ENCODE results near the gene P2RY13. TPM values are rescaled to one million over a fixed set of nuclear protein-coding genes. Genes with fewer than 3 reads are reported as not detected.

The P2RY13 gene
- total RNA-seq (2022; extraction: Qiagen RNA extraction): not detected in 5 replicates

GRCh38 chr3:151329363-151329762 lies at the start of gene P2RY13:
P2RY13 (minus strand) TSS chr3:151329549; CDS start chr3:151329528, 21 bp downstream.

GRCh38 chr3:151316267-151316991 lies 12.9 kb downstream of the P2RY13 start, which contains the start of gene GPR87:
GPR87 (minus strand) TSS chr3:151316820; CDS start chr3:151300100, 16,720 bp downstream.

GRCh38 chr3:151278230-151278629 lies 51.1 kb downstream of the P2RY13 start, which contains the start of gene P2RY14:
P2RY14 (minus strand) TSS chr3:151278542; CDS start chr3:151214316, 64,226 bp downstream.

Other genes with a start within 250 kb of the P2RY13 start
- 0.31 to 0.45 TPM (median 0.37 TPM) in 5 replicates for gene MED12L, start 243.9 kb downstream of the P2RY13 start, total RNA-seq (2022; extraction: Qiagen RNA extraction)
- not detected in 5 replicates for gene GPR171, start 126.3 kb downstream of the P2RY13 start, total RNA-seq (2022; extraction: Qiagen RNA extraction)
- gene P2RY14, start 51.0 kb downstream of the P2RY13 start, total RNA-seq (2022; extraction: Qiagen RNA extraction): not detected in 5 replicates
- 2.3 to 2.7 TPM (median 2.6 TPM) in 5 replicates for gene GPR87, start 12.7 kb downstream of the P2RY13 start, total RNA-seq (2022; extraction: Qiagen RNA extraction)
- not detected in 5 replicates for gene P2RY12, start 55.2 kb upstream of the P2RY13 start, total RNA-seq (2022; extraction: Qiagen RNA extraction)
- 0.30 to 0.54 TPM (median 0.47 TPM) in 5 replicates for gene IGSF10, start 131.5 kb upstream of the P2RY13 start, total RNA-seq (2022; extraction: Qiagen RNA extraction)

Measured in A549 treated with Hydrocortisone at 1 μM for 4 hours (cell line).